GM23248 (cell line): ENCODE data around the gene EAF2.

ENCODE experiments used
- EZH2 ChIP-seq: fragments of 200-600 bp; sonication (generic); IDR thresholded peaks from 2 replicates; pipeline ENCODE4 v1.6.1; 2018; ENCODE audit warnings: antibody characterized with exemption, mild to moderate bottlenecking; ENCODE audit not compliant: insufficient read depth, poor library complexity, severe bottlenecking
- EZH2phosphoT487 ChIP-seq: fragments of 200-600 bp; sonication (generic); IDR thresholded peaks from 2 replicates; pipeline ENCODE4 v1.6.1; 2018; ENCODE audit warnings: antibody characterized with exemption, moderate library complexity, mild to moderate bottlenecking, low read depth; ENCODE audit not compliant: insufficient read depth

GRCh38 chr3:121834157-121834670 is 795 bp upstream of the EAF2 start:
- TF ChIP-seq EZH2phosphoT487 (no peak), EZH2 (no peak)
